Stimulated activated CD8-positive, alpha-beta memory T cell treated with anti-CD3 and anti-CD28 coated beads, Interleukin-15, amount 100 ng/mL, for 48 hours (primary cell): Measurements from ENCODE around the gene PTPRD.

Source experiments
- DNase-seq, 2 donors: peaks; one replicate each; pipeline ENCODE4 v3.0.0-alpha.2; 2020; ENCODE audit warnings: low read depth in 2 of 2

Gene PTPRD

DNA sequence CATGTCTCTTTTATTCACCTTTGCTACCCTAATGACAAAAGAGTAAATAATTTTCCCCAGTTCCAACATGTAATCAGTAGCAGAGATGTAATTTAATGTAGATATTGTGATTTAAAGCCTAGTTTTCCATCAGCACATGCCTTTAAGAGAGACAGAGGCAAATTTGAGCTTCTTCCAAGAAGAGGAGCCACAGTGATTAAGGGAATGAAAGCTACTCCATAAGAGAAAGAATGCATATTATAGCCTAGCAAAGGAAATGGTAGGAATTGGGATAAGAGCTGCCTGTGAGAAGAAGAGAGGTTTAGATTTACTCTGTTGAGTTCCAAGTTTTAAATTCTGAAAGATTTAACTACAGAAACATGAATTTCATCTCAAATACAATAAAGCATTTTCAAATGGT lies 2222.2 kb downstream of the PTPRD start:
- DNase-seq: no peak

DNA sequence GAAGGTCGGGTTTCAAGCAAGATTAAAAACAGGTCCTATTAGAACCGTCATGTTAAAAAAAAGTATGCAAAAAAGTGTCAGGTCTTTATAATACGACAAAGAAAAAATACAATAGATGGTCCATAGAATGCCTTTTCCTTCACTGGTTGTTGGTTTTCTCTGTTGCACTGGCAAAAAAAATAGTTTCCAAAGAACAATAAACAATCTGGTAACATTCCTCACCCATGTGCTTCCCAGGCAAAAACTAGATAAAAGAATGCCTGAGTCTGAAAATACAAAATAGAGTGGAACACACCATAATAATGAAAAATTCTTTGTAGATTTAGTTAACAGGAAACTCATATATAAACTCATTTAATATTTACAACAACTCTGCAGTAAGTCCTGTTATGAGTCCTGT lies 2223.3 kb downstream of the PTPRD start:
- DNase-seq: no peak

DNA sequence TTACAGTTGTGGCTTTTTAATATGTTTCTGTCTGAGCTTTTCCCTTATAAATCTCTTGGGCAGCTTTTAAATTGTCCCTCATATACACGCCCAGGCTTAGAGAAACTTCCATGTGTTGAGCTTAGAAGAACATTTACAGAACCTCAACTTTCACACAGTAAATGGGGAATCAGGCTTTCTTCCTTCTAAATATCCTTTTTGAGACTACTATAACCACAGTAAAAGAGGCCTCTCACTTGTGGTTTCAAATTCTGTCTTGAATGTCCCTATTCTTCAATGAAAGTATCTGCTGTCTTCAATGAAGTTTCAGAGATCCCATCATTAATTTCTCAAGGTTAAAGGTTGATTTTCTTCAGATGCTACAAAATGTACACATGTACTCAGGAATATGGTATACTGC lies 2224.7 kb downstream of the PTPRD start:
- no peak for DNase-seq

DNA sequence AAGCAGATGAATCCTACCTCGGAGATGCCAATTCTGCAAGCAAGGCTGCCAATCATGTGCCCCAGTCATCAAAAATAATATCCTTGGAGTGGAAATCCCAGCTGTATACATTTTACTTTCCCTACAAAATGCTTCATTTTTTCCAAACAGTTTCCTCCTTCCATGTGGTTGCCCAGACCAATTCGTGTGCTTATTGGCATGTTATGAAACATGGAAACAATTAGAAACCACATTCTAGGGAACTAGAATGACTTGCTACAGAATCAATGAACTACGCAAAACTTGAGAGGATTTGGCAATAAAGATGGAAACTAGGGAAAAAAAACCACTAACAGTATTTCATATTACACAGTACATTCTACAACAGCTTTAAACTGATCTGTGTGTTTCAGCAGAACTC lies 2228.7 kb downstream of the PTPRD start:
- no peak for DNase-seq

DNA sequence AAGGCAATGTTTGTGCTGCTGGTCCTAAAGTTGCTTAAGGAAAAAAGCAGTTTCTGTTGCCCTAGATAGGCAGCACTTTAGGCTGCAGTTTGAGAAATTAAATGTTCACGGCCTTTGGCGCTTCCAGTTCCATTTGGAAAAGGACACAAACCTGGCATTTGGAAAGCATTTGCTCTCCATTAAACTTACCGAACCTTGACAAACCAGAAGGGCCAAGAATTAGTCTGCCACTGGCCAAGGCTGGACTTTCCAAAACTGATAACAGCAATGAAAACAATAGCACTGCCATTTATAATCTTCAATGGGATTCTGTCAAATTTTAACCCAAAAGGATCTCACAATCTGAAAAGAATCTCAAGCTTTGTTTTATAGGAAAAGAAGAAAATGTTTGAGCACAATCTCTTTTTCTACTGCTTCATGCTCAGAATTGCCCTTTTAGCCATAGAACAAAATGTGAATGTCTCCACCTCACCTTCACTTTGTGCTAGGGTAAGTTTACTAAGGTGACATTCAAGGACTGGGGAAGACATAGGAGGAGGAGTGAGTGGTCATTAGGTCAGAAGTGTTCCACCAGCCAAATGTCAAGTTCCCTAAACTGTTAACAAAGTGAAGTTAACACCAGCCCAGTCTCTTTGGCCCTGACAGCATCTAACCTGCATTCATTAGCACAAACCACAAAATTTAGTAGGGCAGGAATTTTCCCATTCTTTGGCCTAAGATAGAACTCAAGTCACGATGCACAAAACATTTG lies 2229.8 kb downstream of the PTPRD start:
- DNase-seq: no peak

DNA sequence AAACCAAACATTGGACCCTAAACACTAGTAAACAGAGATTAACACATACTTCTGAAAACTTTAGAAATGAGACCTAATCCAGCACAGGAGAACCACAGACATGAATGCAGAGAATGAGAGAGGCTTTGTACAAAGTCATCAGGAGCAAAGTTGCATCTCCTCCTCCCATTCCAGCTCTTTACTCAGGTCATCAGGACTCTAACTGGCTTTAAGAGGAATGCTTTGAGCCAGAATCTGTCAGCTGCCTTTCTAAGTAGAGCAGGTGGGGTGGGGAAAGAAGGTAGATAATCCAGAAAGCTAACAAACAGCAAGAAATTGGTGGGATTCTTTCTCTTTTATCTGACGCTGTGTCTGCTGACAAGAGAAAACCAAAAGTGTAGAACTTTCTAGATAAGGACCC lies 2230.5 kb downstream of the PTPRD start:
- DNase-seq: no peak

DNA sequence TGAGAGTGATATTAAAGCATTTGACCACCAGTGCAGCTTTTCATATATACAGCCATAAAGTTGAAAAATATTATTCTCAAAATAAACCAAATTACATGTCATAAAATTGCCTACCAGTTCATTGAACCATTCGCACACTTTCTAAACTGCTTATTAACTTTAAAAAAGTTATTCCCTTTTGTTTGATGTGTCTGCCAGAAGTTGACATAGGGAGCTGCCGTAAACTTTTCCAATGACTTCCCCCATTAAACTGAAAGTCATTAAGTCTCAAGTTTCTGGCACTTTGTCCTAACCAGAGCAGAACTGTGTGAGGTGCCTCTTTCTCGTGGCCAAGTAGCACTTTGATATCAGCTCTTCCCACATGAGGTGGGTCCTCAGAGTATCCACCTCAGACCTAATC lies 2231.2 kb downstream of the PTPRD start:
- DNase-seq: no peak

DNA sequence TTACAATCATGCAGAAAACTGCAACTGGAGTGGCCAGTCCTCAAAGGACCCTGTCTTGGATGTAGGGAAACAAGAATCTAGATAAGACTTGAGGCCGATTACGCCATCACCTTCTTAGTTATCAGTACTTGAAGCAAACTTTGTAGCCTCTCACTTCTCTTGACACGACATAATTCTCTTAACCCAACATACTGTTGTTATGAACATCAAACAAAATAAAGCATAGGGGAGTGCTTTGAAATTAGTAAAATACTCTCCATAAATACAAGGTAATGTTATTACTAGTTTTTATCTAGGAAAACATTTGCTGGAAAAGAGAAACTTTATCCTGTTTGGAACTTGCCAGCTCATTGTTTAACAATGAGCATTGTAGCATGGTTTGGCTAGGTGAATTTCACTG lies 2238.3 kb downstream of the PTPRD start:
- no peak for DNase-seq

DNA sequence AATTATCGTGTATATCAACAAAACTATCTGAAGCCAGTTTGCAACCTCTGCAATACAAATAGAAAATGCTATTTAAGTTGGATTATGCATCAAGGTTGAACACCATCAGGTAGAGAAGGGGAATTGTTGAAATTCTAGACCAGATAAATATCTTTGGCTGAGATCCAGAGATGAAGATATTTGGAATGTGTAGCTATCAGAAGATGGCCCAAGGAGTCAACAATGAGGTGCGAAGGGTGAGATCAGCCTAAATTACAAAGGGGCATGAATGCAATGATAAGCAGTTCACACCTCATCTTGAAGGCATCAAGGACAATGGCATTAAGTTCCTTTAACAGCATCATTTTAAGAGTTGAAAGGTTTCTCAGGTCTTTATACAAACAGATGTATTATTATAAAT lies 2241.1 kb downstream of the PTPRD start:
- no peak for DNase-seq

DNA sequence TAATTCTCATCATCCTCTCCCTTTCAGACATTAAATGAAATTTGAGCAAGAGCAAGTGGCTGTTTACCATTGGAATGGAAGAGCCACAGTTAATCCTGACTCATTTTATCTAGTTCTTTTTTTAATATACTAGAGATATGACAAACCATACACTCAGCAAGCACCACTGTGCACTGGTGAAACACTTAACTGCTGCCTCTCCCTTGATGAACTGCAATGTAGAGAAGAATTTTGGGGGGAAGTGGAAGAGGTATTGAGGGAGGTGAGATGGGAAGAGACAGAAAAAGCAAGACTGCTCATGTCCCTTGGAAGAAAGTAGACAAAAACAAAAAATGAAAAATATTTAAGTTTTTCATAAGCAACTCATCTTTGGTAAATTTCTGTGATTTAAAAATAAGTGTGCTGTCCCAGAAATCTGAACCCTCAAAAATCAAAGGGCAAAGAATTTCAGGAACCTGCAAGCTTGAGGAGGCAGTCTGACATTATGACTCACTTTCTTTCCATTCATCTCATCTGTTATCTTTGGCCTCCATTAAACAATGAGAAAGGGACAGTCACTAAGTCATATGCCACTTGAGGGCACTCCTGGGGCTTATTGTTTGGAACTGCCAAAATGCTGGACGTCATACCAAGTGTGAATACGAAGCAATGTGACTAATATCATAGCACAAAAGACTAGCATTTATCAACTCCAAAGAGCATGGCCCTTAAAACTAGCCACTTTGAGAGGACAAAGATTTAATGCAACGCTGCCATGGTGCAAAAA lies 2246.5 kb downstream of the PTPRD start:
- DNase-seq: no peak

DNA sequence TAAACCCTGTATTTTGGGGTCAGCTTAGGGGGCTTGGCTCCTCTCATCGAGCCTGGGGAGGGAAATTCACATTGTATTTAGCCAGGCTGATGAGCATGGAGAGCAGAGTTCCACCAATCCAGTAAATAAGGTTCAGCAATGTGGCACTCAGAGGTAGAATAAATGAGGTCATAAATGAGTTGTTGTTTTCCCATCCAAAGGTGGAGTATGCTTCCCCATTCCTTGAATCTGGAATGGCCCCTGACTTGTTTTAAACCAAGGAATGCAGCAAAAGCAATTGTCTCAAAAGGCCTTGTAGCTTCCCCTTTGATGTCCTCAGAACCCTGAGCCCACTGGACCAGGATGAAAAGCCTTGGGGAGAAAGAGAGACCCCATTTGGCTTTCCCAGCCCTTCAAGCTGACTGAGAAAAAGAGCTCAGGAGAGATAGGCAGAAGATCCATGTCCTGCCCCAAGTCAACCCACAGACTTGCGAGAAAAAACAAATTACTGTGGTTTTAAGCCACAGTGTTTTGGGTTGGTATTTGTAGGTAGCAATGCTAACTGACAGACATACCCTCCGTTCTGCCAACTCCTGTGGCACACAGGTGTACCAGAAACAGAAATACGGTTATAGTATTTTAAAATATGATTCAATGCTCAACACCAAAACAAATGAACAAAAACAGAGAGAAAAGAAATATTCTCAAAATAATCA lies 2247.2 kb downstream of the PTPRD start:
- DNase-seq: no peak

DNA sequence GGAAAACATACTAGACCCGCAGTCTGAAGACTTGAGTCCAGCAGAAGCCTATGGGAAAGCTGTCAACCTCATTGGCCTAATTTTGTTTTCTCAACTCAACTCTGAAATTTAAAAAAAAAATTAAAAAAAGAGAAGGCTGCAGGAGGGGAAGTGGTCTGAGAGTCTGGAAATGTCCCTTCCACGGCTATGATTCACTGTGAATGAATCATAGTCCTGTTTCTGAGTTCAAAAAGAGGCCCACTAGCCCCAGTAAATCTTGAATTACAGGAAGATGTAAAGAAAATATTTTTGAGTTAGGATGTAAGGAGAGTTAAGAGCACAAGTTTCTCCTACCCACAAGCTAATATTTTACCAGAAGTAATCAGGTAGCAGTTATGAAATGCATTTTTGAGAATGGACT lies 2247.8 kb downstream of the PTPRD start:
- DNase-seq: no peak

DNA sequence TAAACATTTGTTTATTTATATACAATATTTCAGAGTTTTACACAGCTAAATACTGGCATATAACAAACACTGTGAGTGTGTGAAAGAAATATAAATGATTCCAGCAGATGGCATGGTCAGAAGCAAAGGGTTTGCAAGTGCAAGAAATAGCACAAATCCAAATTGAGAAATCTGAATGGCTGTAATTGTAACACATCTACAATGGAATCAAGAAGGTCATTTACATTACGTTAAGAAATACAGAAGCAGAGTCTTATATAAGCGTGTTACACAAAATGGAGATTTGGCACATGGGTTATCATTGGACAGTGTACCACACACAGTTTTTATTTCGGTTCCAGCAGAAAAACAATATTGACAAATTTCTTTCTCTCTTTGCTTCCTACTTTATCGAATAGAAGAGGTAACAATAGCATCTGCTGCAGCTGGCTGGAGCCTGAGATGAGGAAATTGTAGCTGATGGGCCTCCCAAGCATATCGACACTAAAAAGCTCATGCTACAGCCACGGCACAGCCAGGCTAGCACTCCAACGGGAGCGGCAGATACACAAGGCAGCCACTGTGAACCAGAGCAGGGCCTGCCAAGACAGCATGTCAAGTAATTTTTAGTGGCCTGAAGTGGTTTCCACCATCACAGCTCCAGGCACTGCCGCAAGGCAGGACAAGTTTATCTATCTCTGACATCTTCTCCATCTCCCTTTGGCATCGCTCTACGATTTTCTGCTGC lies 2248.6 kb downstream of the PTPRD start:
- no peak for DNase-seq

DNA sequence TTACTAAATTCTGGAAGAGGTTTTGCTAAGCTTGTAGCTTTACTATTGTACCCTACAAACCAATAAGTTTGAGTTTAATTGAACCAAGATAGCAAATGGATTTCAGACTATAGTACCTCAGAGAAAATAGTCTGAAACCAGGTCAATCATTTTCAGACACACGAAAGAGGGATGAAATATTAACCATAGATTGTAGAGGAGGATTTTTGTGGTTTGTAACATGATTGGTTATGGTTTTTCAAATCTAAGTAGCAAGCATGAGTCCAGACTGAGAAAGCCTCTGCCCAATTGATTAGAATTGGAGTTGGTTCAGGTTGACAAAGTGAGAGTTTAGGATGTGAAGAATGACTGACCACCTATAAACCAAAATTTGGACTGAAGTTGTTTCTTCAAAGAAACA lies 2250.6 kb downstream of the PTPRD start:
- no peak for DNase-seq

DNA sequence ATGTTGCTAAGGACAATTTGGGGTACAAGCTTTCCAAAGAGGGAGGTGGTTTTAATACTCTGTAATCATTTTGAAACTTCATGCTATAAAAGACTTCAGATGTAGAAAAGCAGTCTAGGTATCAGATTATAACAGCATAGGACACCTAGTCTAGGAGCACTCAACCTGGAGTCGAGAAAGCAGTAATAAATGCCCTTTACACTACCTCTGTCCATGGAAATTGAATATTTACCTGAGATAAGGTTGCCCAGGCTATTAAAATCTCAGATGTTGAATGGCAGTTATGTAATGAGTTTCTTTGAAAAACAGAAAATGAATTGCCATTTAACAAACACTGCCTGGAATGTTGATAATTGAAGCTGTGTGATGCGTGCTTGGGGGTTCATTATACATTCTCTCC lies 2251.4 kb downstream of the PTPRD start:
- DNase-seq: no peak

DNA sequence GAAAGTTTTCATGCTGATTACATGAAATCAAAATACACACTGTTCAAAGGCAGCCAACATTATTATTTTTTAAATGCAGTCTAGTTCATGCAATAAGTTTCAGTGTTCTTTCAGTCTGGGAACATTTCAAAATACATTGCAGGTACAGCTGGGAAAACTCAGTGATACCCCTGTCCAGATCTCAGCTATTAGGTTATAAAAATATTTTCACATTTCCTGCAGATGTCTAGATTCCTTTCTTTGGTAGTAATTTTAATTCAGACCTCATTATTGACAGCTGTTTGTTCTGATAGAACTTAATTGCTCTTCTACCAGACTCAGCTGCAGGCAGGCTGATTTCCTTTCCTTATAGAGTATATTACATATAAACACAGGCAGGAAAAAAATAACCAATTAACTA lies 2256.4 kb downstream of the PTPRD start:
- no peak for DNase-seq

DNA sequence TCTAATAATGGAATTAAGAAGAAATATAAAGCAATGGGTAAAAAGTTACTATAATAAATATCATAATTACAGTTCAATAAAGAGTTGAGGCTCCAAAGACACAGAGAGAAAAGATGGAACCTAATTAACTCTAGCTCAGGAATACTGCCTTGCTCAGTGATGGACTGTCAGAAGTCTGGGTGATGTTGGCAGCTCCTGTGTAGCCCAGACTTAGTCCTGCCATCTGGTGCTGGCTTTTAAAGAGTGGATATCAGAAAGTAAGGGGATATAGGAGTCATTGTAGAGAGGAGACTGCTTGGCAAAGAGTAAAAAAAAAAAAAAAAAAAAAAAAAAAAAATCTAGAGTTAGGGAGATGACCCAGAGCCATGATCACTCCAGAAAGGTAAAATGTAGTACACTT lies 2261.4 kb downstream of the PTPRD start:
- DNase-seq: no peak

DNA sequence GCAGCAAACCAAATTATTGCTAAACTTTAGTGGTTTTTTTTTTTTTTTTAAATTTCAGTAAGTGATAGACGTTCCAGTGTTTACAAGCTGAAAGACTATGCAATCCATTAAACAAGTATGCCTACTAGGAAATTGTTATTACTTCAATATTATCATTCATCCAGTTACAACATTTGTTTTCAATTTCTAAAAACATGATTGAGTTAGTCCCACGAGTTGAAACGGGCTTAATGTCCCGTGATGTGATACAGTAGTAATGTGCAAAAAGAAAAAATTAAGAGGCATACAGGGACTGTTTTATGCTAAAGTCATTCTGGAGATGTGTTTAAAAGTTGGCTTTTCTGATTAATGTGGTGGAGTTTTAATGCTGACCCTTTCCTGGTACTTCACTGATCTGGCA lies 2262.9 kb downstream of the PTPRD start:
- DNase-seq: no peak

DNA sequence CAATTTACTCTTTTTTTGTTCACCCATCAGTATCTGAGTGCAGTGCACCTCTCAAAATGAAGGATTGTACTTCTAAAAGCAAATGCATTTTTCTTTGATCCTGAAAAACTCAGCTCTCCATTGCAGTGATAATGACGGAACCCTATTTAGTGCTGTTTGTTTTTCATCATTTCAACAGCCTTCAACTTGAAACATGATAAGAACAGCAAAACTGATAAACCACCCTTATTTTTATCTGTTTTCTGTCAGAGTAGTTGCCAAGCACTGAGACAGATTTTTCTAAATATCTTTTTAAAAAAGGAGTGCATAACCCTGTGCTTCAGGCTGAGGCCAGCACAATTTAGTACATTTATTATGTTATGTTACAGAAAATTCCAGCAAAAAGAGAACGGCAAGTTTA lies 2263.4 kb downstream of the PTPRD start:
- DNase-seq: no peak

DNA sequence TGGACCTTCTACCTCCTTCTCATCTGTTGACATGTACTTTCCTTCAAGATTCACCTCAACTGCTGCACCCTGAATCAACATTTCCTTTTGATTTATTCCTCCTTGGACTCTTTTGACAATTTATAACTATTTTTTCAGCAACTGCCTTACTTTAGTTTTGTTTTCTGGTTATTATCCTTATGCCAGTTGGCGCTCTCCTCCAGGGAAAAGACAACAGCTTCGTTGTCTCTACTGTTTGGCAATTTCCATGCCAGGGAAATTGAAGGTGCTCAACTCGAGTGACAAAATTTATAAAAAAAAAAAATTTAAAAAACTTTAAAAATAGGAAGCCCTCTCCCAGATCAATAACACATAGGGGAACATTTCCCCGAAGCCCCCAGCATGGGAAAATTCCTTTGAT lies 2264.0 kb downstream of the PTPRD start:
- DNase-seq: no peak

DNA sequence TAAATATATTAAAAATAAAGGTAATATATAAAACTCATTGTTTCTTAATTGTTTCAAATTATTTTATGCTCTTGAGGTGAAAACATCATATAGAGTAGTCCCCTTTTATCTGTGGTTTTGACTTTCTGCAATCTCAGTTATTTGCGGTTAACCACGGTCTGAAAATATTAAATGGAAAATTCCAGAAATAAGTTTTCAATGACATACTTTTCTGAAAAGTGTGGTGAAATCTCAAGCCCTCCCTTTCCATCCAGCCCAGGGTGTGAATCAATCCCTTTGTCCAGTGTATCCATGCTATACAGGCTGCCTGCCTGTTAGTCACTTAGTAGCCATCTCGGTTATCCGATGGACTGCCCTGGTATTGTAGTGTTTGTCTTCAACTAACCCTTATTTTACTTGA lies 2266.5 kb downstream of the PTPRD start:
- no peak for DNase-seq

DNA sequence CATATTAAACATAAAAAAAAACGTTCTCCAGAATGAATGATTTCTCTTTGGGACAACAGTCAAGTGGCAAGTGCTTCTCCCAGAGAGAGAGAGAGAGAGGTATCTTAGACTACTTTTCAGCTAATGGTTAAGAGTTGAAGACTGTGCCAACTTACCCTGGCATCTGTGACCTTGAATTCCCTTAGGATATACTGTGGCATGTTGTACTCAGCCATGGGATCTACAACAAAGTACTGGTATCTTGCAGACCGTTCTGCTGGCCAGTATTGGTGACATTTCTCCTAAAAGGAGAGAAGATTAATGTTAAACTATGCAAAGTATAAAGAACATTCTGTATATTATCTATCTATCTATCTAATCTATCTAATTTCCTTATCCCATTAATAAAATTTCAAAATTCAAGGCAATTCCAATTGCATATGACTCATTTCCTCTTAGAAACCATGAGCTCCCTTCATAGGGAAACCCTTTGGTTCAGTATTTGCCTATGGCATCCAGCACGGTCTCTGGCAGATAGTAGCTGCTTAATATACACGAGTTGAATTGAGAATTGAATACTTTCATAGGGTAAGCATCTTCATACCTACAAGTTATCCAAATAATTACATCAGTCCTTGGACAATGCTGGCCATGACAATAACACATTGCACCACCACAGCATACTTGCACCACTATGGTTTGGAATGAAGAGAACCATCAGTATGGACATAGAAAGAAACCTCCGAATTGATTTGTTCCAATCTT lies 2273.9 kb downstream of the PTPRD start:
- DNase-seq: no peak
